CD4-positive, alpha-beta T cell (primary cell): Measurements from ENCODE around the gene DNER. TPM values are rescaled to one million over a fixed set of nuclear protein-coding genes. Genes with fewer than 3 reads are reported as not detected.

Experiments
- ATAC-seq: fragments of 200-7000 bp; cut with Tn5 transposase; one replicate; pipeline ENCODE4 v1.10.0; 2022; ENCODE audit warnings: mild to moderate bottlenecking; ENCODE audit not compliant: poor library complexity
- CTCF ChIA-PET: fragments of 350-600 bp; sonication (Branson Sonifier 250); formaldehyde crosslinking; loops from one replicate; lab custom pipeline; 2021; ENCODE audit warnings: antibody characterized with exemption, inconsistent platforms; lab: Charles Lee
- POLR2A ChIA-PET: fragments of 350-600 bp; sonication (Branson Sonifier 250); formaldehyde crosslinking; loops from one replicate; lab custom pipeline; 2021; ENCODE audit warnings: antibody characterized with exemption, inconsistent platforms; lab: Charles Lee
- DNase-seq, 14 experiments: peaks; one replicate each; pipeline ENCODE4 v3.0.0-alpha.2; 2013 to 2020; ENCODE audit warnings: mixed read lengths in 2 of 14
- H3K27ac ChIP-seq, 2 donors: one replicate each; pipeline versions ENCODE4 v1.5.1 to v1.7.0; 2013; ENCODE audit warnings: low read length in 2 of 2, low read depth in 1 of 2, mild to moderate bottlenecking in 1 of 2
- H3K27me3 ChIP-seq, 2 experiments: 1 replicate in 1 of 2; 2 replicates in 1 of 2; pipeline versions ENCODE4 v1.6.1 to v1.7.0; 2013; ENCODE audit warnings: low read length in 2 of 2, control low read depth in 1 of 2, mild to moderate bottlenecking in 1 of 2, moderate library complexity in 1 of 2; ENCODE audit not compliant: insufficient read depth in 2 of 2, control insufficient read depth in 1 of 2
- H3K36me3 ChIP-seq: one replicate; pipeline ENCODE4 v1.6.1; 2013; ENCODE audit warnings: low read length, control low read depth; ENCODE audit not compliant: insufficient read depth
- H3K4me1 ChIP-seq: one replicate; pipeline ENCODE4 v1.6.1; 2013; ENCODE audit warnings: low read length, control low read depth; ENCODE audit not compliant: insufficient read depth
- H3K4me3 ChIP-seq: one replicate; pipeline ENCODE4 v1.5.1; 2013; ENCODE audit warnings: mild to moderate bottlenecking, low read length, moderate library complexity
- H3K9me3 ChIP-seq, 2 experiments: 1 replicate in 1 of 2; 2 replicates in 1 of 2; pipeline versions ENCODE4 v1.6.1 to v1.7.0; 2013; ENCODE audit warnings: low read length in 2 of 2, mild to moderate bottlenecking in 2 of 2, control low read depth in 1 of 2, moderate library complexity in 1 of 2; ENCODE audit not compliant: control insufficient read depth in 1 of 2, insufficient read depth in 1 of 2
- H3K27ac Mint-ChIP-seq: one replicate; pipeline ENCODE4 v1.8.0; 2020; ENCODE audit warnings: mixed read lengths
- H3K27me3 Mint-ChIP-seq: one replicate; pipeline ENCODE4 v1.8.0; 2021; ENCODE audit warnings: mixed read lengths
- H3K36me3 Mint-ChIP-seq: one replicate; pipeline ENCODE4 v1.8.0; 2021; ENCODE audit warnings: low read depth, mixed read lengths
- H3K4me1 Mint-ChIP-seq: one replicate; pipeline ENCODE4 v1.8.0; 2021; ENCODE audit warnings: low read depth, mixed read lengths
- H3K4me3 Mint-ChIP-seq: one replicate; pipeline ENCODE4 v1.8.0; 2020; ENCODE audit warnings: mild to moderate bottlenecking, mixed read lengths
- H3K9me3 Mint-ChIP-seq: one replicate; pipeline ENCODE4 v1.8.0; 2020; ENCODE audit warnings: mixed read lengths
- intact Hi-C, 2 experiments: fragments of 100-400 bp; cut with DNase I in 1 of 2; cut with micrococcal nuclease in 1 of 2; formaldehyde crosslinking; loops; one replicate each; pipeline versions ENCODE4 v1.15.1 to v1.9.0; 2023 to 2025; cut with DNase I, micrococcal nuclease
- total RNA-seq, 174 experiments: library from RNA in 2 of 174; stranded (reverse) in 2 of 174; gene quantifications; one replicate each; pipeline ENCODE4 v1.2.3 and lab custom pipeline; 2021 to 2026
- TF ChIP-seq, protein P1 (sequence below): fragments of 200-600 bp; IDR thresholded peaks from one replicate; pipeline ENCODE4 v1.8.0; 2022; ENCODE audit warnings: antibody characterized with exemption, mild to moderate bottlenecking

DNER gene
- total RNA-seq, 2 experiments from 2014 or later = not detected

DNA sequence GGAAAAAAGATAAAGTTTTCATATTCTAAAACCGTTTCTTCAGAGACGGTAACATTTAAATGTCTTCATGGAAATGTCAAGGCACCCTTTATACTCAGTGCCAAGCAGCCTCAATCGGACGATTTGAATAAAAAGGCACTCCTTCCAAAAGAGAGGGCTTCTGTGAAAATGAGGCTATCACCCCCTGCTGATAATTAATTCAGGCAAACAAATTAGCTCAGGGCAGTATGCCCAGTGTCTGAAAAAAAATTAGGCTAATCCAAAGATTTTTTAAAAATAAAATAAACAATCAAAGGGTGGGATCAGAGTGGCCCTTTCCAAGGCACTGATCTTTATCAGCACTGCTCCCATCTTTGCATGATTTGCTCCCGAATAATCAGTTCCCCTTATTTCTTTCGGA, 292.3 kb downstream of the DNER start:
- H3K27ac ChIP-seq = no peak overlapping the region
- POLR2A ChIA-PET = no interaction called here
- Mint-ChIP-seq H3K4me3 (no peak overlapping the region), H3K27me3 (peaks cover 17% of the 10 kb centered on the region), H3K9me3 (no peaks in the 10 kb centered on the region), H3K27ac (no peak overlapping the region), H3K4me1 (no peaks in the 10 kb centered on the region), H3K36me3 (no peaks in the 10 kb centered on the region)
- no peaks in the 10 kb centered on the region for H3K4me1 ChIP-seq
- no peak for DNase-seq
- ATAC-seq = no peak
- TF ChIP-seq, protein P1, sequence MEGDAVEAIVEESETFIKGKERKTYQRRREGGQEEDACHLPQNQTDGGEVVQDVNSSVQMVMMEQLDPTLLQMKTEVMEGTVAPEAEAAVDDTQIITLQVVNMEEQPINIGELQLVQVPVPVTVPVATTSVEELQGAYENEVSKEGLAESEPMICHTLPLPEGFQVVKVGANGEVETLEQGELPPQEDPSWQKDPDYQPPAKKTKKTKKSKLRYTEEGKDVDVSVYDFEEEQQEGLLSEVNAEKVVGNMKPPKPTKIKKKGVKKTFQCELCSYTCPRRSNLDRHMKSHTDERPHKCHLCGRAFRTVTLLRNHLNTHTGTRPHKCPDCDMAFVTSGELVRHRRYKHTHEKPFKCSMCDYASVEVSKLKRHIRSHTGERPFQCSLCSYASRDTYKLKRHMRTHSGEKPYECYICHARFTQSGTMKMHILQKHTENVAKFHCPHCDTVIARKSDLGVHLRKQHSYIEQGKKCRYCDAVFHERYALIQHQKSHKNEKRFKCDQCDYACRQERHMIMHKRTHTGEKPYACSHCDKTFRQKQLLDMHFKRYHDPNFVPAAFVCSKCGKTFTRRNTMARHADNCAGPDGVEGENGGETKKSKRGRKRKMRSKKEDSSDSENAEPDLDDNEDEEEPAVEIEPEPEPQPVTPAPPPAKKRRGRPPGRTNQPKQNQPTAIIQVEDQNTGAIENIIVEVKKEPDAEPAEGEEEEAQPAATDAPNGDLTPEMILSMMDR = no peak
- H3K36me3 ChIP-seq = no peaks in the 10 kb centered on the region
- intact Hi-C loops = no loop called here
- no peak overlapping the region for H3K4me3 ChIP-seq
- H3K9me3 ChIP-seq = no peaks in the 10 kb centered on the region
- peaks cover 0 to 2% of the 10 kb centered on the region in 2 experiments for H3K27me3 ChIP-seq
- CTCF ChIA-PET = no interaction called here

DNA sequence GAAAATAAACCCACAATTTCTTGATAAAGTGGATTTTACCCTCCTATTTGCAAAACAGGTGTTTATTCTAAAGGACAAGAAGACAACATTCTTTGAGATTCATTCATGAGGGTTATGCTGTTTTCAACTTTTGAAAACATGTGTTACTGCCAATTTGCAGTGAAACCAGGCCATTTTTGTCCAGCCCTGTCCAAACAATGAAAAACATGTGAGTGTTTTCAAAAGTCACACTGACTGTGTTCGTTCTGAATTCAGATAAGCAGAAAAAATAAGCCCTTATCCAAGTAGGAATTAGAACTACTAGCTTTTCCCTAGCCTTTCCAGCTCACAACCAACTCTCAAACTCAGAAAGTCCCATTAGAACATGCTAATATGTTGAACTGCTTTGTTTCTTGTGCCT, 295.2 kb downstream of the DNER start:
- Histone ChIP-seq H3K27ac (no peak overlapping the region), H3K4me1 (no peaks in the 10 kb centered on the region), H3K36me3 (no peaks in the 10 kb centered on the region), H3K4me3 (no peak overlapping the region), H3K9me3 (peaks cover 0 to 3% of the 10 kb centered on the region in 2 experiments), H3K27me3 (no peaks in the 10 kb centered on the region)
- ATAC-seq (no peak), DNase-seq (no peak)
- POLR2A ChIA-PET = no interaction called here
- Mint-ChIP-seq H3K4me3 (no peak overlapping the region), H3K36me3 (no peaks in the 10 kb centered on the region), H3K27me3 (peaks cover 17% of the 10 kb centered on the region), H3K9me3 (no peaks in the 10 kb centered on the region), H3K27ac (no peak overlapping the region), H3K4me1 (no peaks in the 10 kb centered on the region)
- intact Hi-C loops = no loop called here
- CTCF ChIA-PET = no interaction called here
- TF ChIP-seq, protein P1 = no peak

DNA sequence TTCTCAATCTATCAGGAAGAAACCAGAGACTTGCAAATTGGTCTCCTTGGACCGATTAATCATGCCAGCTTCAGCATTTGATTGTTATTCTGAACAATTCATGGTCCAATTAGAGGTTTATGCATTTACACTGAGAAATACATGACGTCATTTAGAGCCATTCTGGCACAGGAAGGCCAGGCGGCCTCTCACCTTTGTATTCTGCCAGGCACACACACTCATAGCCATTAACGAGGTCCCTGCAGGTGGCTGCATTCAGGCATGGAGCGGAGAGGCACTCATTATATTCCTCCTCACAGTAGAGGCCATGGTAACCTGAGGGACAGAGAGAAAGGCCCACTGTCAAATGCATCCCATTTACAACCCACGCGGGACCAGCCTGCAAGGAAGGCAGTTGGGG, 296.4 kb downstream of the DNER start:
- CTCF ChIA-PET = no interaction called here

More for the DNA sequence above, 296.4 kb downstream of the DNER start:
- TF ChIP-seq, protein P1 = no peak
- POLR2A ChIA-PET = no interaction called here
- DNase-seq (no peak), ATAC-seq (no peak)
- Histone ChIP-seq H3K4me3 (no peak overlapping the region), H3K36me3 (no peaks in the 10 kb centered on the region), H3K27ac (no peak overlapping the region), H3K27me3 (no peaks in the 10 kb centered on the region), H3K4me1 (no peaks in the 10 kb centered on the region), H3K9me3 (peaks cover 0 to 3% of the 10 kb centered on the region in 2 experiments)
- Mint-ChIP-seq H3K4me3 (no peak overlapping the region), H3K4me1 (no peaks in the 10 kb centered on the region), H3K9me3 (no peaks in the 10 kb centered on the region), H3K36me3 (no peaks in the 10 kb centered on the region), H3K27me3 (peaks cover 17% of the 10 kb centered on the region), H3K27ac (no peak overlapping the region)
- intact Hi-C loops = no loop called here
